ENCODE data around the gene THEMIS2.
"Not testable (repeated sequence)": the region's sequence is repeated elsewhere in the genome, so short reads cannot be mapped to it uniquely, and the experiment has no call there.

Gene THEMIS2

DNA sequence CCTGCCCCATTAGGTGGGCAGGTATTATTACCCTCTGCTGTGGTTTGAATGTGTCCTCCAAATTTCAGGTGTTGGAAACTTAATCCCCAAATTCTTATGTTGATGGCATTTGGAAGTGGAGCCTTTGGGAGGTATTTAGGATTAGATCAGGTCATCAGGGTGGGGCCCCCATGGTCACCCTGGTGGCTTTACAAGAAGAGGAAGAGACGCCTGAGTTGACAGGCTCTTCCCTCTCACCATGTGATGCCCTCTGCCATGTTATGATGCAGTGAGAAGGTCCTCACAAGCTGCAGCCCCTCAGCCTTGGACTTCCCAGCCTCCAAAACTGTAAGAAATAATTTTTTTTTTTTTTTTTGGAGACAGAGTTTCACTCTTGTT lies 8.8 kb upstream of the THEMIS2 start:
- DNase-seq, result no peak

DNA sequence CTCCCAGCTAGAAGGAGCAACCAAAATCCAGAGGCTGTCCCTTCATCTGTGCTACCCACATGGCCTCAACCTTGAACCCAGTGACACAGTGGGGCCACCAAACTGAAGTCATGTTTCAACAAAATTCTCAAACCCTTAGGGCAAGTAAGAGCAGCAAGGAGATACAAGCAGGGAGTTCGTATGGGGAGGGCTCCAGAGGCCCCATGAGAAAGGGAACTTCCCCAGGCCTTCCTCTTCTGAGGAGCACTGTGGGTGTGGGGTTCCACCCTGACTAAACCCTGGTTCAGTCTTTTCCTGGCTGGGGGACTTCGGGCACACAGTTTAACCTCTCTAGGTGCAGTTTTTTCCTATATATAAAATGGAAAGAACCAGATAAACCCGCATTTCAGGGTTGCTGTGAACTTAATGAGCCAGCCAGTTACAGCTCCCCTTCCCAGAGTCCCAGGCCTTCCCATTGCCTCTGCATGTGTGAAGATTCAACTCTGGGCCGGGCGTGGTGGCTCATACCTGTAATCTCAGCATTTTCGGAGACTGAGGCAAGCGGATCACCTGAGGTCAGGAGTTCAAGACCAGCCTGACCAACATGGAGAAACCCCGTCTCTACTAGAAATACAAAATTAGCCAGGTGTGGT lies 8.0 kb upstream of the THEMIS2 start:
- DNase-seq, result peak; percentile 15

DNA sequence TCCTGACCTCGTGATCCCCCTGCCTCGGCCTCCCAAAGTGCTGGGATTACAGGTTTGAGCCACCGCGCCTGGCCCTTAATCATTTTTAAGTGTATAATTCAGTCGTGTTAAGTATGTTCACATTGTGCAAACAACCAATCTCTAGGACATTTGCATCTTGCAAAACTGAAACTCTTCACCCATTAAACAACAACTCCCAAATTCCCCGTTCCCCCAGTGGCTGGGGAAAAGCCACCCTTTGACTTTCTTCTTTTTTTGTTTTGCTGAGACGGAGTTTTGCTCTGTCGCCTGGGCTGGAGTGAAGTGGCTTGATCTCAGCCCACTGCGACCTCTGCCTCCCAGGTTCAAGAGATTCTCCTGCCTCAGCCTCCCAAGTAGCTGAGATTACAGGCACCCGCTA lies 6.5 kb upstream of the THEMIS2 start:
- no peak for DNase-seq

DNA sequence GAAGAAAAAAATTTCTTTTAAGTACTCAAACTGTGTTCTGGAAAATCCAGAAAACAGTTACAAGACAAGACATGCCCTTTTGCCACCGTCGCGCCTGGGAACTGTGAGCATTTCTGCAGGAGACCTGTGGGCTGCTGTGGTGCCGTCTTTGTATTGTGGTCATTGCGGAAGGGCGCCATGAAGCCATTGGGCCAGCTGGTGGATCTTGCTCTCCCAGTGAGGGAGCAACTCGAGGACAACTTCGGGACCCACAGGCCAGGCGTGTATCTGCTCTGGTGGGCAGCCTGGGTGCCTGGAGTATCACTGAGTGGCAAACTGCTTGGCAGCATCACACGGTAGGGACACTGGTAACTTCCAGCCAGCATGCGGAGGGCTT lies 3.8 kb upstream of the THEMIS2 start:
- DNase-seq, result no peak

DNA sequence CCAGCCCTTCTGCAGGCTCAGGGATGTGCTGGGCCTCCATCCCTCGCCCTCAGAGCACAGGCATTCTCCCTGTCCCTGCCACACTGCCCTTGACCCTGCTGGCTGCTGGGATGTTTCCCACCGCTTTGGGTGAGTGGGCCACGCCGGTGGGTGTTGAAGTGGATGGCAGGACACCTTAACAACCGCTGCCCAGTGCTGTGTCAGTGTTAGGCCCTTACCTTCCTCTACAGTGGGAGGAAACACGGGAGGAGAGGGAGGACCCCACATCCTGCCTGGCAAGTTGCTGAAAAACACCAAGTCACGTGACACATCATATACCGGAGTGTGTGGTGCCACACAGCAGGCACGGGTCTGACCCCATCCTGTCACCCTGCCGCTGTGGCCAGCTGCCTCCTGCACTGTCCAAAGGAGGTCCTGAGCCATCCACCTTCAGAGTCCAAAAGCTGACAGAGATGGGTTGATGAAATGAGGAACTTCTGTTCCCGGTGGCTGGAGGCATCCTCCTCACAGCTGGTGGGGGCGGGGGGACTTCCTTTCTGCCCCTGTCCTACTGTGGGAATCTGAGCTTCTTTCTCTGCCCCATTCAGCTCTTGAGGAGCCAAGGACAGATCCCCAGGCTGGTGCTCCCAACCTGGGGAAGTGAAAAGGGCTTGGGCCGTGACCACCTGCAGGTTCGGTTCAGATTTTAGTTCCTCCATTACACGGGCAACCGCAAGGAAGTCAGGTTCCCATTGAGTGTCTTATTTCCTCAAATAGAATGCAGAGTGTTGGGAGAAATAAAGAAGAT lies 3.2 kb upstream of the THEMIS2 start:
- peak; percentile 54 for DNase-seq

DNA sequence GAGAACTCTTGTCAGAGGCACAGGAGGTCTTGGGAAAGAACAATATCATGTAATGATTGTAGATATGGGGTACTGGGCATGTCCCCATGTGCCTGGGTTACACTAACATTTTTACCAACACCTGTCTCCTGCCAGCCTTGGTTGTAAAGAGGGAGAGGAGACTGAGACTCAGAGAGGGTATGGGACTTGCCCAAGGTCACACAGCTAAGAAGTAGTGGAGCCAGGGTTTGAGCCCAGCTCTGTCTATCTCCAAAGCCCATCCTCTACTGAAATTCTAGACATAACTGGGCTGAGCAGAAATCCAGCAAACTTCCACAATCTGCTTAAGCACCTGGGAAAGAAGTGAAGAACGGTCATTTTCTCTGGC lies 2.6 kb upstream of the THEMIS2 start:
- no peak for DNase-seq

DNA sequence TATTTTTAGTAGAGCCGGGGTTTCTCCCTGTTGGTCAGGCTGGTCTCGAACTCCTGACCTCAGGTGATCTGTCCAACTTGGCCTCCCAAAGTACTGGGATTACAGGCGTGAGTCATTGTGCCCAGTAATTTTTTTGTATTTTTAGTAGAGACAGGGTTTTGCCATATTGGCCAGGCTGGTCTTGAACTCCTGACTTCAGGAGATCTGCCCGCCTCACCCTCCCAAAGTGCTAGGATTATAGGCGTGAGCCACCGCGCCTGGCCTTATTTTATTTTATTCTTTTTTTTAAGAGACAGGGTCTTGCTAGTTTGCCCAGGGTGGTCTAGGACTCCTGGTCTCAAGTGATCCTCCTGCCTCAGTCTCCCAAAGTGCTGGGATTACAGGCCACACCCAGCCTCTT lies 1.3 kb upstream of the THEMIS2 start:
- DNase-seq, result not testable (repeated sequence)

DNA sequence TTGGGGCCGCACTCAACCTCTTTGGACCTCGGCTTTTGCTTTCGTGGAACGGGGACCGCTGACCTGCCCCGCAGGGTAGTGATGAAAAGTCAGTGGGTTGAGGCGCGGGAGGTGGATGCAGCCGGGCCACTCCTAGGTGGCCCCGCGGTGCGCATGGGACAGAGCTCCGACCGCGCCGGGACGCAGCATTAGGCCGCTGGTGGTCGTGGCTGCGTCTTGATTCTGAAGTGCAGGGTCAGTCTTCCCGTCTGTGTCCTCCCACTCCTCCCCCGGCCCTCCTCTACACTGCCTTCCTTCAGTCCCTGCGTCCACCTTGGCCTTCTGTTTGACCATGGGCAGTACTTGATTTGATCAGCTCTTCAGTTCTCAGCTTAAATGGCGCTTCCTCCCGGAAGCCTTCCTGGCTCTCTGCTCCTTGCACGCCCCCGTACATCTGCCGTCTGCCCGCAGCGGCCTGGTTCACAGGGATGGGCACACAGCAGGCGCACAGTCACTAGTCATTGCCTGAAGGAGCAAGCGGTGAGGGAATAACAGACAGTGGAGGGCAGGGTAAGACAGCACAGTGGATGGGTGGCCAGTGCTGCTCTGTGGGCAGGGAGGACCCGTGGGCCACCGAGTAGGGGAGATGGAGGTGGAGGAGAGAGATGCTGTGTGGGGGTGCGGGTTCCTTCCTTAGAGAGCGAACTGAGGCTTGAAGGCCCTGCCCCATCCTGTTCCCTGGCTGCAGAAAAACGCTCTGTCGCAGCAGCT lies 633 bp downstream of the THEMIS2 start:
- peak; percentile 18 for DNase-seq

DNA sequence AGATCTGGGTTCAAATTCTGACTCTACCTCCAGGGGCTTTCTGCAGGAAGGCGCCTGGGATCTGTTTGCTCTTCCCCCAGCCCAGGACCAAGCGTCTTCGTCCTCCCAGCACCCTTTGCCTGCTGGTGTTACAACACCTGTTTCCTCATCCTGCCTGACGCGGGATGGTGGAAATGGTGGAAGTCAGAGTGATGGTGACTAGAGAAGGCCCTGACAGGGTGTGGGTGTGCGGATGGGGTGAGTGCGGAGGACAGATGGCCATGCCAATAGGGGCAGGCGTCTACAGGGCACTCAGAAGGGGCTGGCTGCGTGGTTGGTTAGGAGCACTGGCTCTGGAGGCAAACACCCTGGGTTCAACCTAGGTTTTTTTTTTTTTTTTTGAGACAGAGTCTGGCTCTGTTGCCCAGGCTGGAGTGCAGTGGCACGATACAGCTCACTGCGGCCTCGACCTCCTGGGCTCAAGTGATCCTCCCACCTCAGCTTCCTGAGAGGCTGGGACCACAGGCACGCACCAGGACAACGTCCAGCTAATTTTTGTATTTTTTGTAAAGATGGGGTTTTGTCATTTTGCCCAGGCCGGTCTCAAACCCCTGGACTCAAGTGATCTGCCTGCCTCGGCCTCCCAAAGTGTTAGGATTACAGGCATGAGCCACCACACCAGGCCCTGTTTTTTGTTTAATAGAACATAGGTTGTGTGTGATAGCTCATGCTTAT lies 1.5 kb downstream of the THEMIS2 start:
- DNase-seq, result no peak

DNA sequence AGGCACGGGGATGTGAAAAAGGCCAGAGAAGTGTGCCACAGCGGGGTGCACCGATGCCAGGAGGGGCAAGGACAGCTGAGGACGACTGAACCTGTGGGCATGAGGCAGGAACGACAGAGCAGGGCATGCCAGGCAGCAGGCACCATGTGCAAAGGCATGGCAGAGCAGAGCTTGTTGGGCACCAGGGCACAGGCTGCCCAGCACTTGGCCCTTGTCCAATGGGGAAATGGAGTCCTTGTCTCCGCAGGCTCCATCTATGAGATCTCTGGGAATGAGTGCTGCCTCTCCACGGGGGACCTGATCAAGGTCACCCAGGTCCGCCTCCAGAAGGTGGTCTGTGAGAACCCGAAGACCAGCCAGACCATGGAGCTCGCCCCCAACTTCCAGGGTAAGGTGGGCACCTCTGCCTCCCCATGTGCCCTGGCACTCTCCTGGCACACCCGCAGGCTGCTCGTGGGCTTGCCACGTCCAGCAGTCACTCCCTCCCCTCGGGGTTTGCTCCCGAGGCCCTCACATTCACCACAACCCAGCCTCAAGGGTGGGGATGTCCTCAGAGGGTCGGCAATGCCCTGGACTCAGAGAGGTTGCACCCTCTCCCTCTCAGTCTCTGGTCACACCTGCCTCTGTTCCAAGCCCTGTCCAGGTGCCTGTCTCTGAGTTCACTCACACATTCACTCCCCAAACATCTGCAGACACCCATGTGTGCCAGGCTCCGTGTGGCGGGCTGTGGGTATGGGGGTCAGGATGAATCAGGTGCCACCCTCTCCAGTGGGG lies 4.2 kb downstream of the THEMIS2 start:
- DNase-seq, result no peak

DNA sequence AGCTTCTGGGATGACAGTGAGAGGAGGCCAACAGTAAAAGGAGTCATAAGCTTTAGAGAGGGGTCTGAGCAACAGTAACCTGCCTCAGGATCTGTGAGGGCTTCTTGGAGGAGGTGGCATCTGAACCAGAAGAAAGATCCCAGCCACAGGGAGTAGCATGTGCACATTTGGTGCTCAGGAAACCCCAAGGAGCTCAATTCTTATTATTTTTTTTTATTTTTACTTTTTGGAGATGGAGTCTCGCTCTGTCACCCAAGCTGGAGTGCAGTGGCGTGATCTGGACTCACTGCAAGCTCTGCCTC lies 4.7 kb downstream of the THEMIS2 start:
- DNase-seq, result no peak

DNA sequence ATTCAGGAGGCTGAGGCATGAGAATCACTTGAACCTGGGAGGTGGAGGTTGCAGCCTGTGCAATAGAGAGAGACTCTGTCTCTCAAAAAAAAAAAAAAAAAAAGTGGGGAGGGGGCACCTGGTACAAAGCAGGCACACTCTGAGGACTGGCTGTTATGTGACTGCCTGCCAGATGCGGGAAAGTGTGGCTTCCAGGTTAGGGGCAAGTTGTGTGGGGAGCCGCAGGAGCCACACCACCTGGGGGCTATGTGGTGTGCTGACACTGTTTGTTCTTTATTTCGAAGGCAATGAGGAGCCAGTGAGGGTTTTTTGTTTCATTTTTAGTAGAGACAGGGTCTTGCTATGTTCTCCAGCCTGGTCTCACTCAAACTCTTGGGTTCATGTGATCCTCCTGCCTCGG lies 5.7 kb downstream of the THEMIS2 start:
- no peak for DNase-seq

DNA sequence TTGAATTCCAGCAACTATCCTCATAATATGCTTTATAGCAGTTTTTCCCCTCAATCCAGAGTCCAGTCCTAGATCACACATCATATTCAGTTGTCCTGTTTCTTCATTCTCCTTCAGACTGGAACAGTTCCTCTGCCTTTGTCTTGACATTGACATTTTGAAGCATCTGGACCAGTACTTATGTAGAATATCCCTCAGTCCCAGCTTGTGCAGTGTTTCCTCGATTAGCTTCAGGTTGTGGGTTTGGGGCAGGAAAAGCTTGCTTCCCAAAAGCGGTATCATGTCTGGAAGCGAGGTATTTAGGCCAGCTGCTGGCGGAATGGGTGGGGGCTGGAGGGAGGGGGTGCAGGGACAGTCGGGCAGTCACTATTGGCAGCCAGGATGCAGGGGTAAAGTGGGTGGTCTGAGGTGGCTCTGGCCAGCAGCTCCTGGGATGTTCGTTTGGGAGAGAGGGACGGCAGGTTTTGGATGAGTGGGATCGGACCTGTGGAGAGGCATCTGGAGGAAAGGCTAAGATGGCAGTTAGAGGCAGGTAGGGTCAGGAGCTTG lies 6.5 kb downstream of the THEMIS2 start:
- no peak for DNase-seq

DNA sequence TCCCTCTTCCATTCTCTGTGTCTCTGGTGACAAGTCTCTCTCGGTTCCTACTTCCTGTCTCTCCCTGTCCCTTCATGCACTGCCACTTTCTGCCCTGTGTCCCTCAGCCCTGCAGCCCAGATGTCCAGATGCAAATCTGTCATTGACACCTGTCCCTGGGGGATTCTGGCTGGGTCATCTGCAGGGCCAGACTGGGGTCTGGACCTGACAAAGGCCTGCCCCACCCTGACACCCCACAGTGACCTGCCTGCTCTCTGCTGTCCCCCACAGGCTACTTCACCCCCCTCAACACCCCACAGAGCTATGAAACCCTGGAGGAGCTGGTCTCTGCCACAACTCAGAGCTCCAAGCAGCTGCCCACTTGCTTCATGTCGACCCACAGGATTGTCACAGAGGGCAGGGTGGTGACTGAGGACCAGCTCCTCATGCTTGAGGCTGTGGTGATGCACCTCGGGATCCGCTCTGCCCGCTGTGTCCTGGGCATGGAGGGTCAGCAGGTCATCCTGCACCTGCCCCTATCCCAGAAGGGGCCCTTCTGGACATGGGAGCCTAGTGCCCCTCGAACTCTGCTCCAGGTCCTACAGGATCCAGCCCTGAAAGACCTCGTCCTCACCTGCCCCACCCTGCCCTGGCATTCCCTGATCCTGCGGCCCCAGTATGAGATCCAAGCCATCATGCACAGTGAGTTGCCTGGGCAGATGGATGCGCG lies 7.2 kb downstream of the THEMIS2 start:
- no peak for DNase-seq

DNA sequence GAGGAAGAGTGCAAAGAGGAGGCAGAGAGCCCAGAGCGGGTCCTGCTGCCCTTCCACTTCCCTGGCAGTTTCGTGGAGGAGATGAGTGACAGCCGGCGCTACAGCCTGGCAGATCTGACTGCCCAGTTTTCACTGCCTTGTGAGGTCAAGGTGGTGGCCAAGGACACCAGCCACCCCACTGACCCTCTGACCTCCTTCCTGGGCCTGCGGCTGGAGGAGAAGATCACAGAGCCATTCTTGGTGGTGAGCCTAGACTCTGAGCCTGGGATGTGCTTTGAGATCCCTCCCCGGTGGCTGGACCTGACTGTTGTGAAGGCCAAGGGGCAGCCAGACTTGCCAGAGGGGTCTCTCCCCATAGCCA lies 10.2 kb downstream of the THEMIS2 start:
- DNase-seq, result no peak

DNA sequence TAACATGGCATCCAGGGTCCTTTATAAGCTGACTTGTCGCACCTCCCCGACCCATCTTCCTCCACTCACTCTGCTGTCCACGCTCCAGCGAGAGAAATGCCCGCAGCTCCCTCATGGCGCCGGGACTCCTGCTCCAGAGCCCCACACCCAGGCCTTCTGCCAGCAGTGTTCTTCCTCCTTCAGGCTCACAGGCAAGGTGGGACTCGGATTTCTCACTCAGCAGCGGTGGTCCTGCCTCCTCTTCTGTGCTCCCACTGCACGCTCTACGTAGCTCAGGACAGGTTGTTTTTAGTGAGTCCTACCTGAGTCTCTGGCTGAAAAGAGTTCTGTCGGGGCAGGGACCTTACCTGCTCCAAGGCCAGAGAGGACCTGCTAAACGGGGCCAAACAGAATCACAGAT lies 11.2 kb downstream of the THEMIS2 start:
- no peak for DNase-seq

DNA sequence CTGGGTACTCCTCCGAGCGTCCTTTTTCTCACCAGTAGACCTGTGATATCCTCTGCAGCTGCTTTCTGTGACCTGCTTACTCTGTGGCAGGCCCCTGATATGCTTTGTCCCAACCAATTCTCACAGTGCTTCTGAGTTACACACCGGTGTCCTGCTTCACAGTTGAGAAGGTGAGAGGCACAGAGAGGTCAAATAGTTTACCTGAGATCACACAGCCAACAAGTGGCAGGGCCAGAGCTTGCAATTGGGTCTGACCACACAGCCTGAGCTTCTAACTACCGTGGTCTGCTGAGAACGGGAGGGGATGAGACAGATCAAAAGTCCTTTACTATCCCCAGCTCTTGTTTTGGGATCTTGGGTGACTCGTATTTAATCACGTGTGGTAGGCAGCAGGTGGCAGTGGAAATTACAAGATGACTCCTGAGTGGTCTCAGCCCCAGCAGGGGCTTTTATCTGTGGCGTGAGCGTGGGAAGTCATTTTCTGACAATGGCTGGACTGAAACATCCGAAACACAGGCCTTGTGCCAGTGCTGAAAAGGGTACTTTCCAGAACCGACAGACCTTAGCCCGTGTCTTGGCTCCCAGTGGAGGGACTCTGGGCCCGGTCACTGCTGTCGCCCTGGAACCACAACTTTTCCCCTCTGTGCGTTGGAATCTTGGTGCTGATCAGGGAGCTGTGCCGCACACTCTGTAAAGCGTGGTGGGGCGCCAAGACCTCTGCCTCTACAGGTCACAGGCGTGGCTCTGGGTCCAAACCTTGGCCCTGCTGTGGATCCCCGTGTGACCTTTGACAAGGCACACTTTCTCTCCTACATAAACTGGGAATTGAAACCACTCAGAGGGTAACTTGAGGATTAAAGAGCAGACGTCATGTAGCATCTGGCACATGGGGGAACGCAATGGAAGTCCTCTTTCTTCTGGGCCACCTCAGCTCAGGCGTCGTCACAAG lies 11.9 kb downstream of the THEMIS2 start:
- DNase-seq, result no peak

DNA sequence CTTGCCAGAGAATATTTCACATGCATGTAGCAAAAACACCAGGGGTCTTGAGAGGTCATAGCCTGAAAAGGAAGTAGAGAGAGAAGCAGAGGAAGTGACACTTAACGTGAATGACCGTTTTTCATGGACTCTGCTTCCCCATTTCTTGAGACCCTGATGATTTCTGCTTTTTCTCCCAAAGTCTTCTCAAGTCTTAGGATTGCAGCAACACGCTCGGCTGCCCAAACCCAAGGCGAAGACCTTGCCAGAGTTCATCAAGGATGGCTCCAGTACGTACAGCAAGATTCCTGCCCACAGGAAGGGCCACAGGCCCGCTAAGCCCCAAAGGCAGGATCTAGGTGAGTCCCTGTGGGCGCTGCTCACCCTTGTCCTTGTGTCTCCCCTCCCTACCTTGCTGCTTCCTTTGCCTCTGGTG lies 12.8 kb downstream of the THEMIS2 start:
- DNase-seq, result no peak

DNA sequence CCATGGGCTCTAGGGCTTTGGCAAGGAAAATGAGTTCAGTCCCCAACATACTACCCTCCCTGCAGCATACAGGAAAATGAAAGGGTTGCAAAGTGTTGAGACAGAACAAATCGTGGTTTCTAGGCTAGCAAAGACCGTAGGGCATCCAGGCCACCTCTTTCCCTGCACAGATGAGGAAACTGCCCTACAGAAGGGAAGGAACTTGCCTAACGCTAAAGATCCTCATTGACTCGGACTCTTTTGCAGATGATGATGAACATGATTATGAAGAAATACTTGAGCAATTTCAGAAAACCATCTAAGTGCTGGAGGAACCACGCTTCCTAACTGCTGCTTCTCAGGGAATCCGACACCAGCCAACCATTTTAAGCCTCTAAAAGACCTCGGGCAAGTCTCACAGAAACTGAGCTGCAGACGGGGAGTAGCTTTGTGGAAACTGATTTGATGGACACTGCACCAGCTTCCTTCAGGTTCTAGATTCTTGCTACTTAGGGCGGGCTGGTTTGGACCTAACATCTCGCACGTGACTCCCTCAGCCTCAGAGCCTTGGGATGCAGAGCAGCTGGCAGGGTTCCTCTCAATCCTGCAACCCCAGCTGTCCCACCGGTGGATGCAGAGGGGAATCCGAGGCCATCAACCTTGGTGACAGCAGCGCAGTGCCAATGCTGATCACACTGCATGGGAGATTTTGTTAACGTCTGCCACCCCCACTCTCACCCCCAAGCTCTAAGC lies 13.4 kb downstream of the THEMIS2 start:
- DNase-seq, result no peak

DNA sequence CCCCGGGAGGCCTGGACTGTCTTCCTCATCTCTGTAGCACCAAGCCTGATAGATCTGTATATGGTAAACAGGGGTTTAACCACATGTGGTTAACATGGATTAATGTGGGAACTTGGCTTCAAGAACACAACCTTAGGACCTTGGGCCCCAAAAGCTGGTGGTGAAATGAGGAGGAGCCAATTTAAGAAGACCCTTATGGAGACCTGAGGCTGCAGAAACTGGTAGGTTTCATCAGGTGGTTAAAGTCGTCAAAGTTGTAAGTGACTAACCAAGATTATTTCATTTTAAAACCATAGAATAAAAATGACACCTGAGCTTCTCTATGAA lies 14.0 kb downstream of the THEMIS2 start:
- DNase-seq, result no peak
